ENCODE results near the gene ZNF727.
A peak's percentile ranks its signal among the peaks of the same experiment; 100 is the strongest.
"Not testable (repeated sequence)": the region's sequence is repeated elsewhere in the genome, so short reads cannot be mapped to it uniquely, and the experiment has no call there.

The ZNF727 gene

GRCh38 chr7:64087501-64087900, 42.3 kb downstream of the ZNF727 start:
- Histone ChIP-seq H4K91ac (ENCODE audit: low read depth, low read length, poor library complexity) (no peak overlapping the region), H4K8ac (ENCODE audit: low read depth, low read length) (no peak overlapping the region), H2BK120ac (ENCODE audit: low read depth, low read length) (no peak overlapping the region), H3K18ac (ENCODE audit: low read length) (no peak overlapping the region), H2BK5ac (ENCODE audit: low read length) (no peak overlapping the region), H3K4me1 (ENCODE audit: control insufficient read depth in 2 of 2, insufficient read depth in 1 of 2, low read depth in 1 of 2, low read length in 2 of 2) (no peaks in the 10 kb centered on the region), H3K14ac (ENCODE audit: low read length) (no peak overlapping the region), H3K9ac (ENCODE audit: low read depth, low read length, poor library complexity) (no peak overlapping the region), H3K4me2 (ENCODE audit: insufficient read depth, low read length, poor library complexity, severe bottlenecking) (no peak overlapping the region), H3K23ac (ENCODE audit: low read depth, low read length, poor library complexity) (no peak overlapping the region), H3K9me3 (replicated peaks in 1 of 2; ENCODE audit: control insufficient read depth in 2 of 2, insufficient read depth in 1 of 2, low read depth in 1 of 2, low read length in 2 of 2) (peaks cover 3 to 16% of the 10 kb centered on the region in 2 donors), H3K36me3 (replicated peaks in 1 of 2; ENCODE audit: control insufficient read depth in 2 of 2, insufficient read depth in 2 of 2, low read length in 2 of 2) (no peaks in the 10 kb centered on the region), H2AK5ac (ENCODE audit: low read depth, low read length) (no peak overlapping the region), H3K4me3 (ENCODE audit: low read length in 2 of 2) (peak overlapping the region in 1 of 2 donors; percentile 58), H3K27me3 (ENCODE audit: control insufficient read depth in 3 of 3, insufficient read depth in 3 of 3, low read depth in 1 of 3, low read length in 3 of 3) (no peaks in the 10 kb centered on the region), H3K27ac (replicated peaks; ENCODE audit: low read length) (no peak overlapping the region), H2BK12ac (ENCODE audit: low read length) (no peak overlapping the region), H2BK15ac (ENCODE audit: low read length) (no peak overlapping the region), H3K79me1 (ENCODE audit: low read depth, low read length) (no peaks in the 10 kb centered on the region), H3K4ac (ENCODE audit: low read length) (no peak overlapping the region), H2AFZ (ENCODE audit: low read length) (no peak overlapping the region)
- DNase-seq (ENCODE audit: low spot score), result no peak
- no CpG with 5 or more reads among the region's 3 CpGs for WGBS, 2 donors (ENCODE audit: extremely low coverage in 2 of 2, insufficient read length in 2 of 2, insufficient replicate concordance in 1 of 2)

- not testable (repeated sequence) for H3K27ac ChIP-seq (replicated peaks; ENCODE audit: low read length); H2AK5ac ChIP-seq (ENCODE audit: low read depth, low read length); H3K4me3 ChIP-seq (ENCODE audit: low read length in 2 of 2); H2BK12ac ChIP-seq (ENCODE audit: low read length); H3K27me3 ChIP-seq (ENCODE audit: control insufficient read depth in 3 of 3, insufficient read depth in 3 of 3, low read depth in 1 of 3, low read length in 3 of 3); H3K14ac ChIP-seq (ENCODE audit: low read length); H4K8ac ChIP-seq (ENCODE audit: low read depth, low read length); DNase-seq (ENCODE audit: low spot score); H3K4me1 ChIP-seq (ENCODE audit: control insufficient read depth in 2 of 2, insufficient read depth in 1 of 2, low read depth in 1 of 2, low read length in 2 of 2); H3K79me1 ChIP-seq (ENCODE audit: low read depth, low read length); H3K36me3 ChIP-seq (replicated peaks in 1 of 2; ENCODE audit: control insufficient read depth in 2 of 2, insufficient read depth in 2 of 2, low read length in 2 of 2); H3K23ac ChIP-seq (ENCODE audit: low read depth, low read length, poor library complexity); H2AFZ ChIP-seq (ENCODE audit: low read length); H4K91ac ChIP-seq (ENCODE audit: low read depth, low read length, poor library complexity); H2BK120ac ChIP-seq (ENCODE audit: low read depth, low read length); H3K18ac ChIP-seq (ENCODE audit: low read length); H3K9ac ChIP-seq (ENCODE audit: low read depth, low read length, poor library complexity); H2BK5ac ChIP-seq (ENCODE audit: low read length); H3K4me2 ChIP-seq (ENCODE audit: insufficient read depth, low read length, poor library complexity, severe bottlenecking); H2BK15ac ChIP-seq (ENCODE audit: low read length); H3K4ac ChIP-seq (ENCODE audit: low read length)
- no CpG with 5 or more reads among the region's 5 CpGs for WGBS, 2 donors (ENCODE audit: extremely low coverage in 2 of 2, insufficient read length in 2 of 2, insufficient replicate concordance in 1 of 2)
- peaks cover 3 to 18% of the 10 kb centered on the region in 2 donors for H3K9me3 ChIP-seq (replicated peaks in 1 of 2; ENCODE audit: control insufficient read depth in 2 of 2, insufficient read depth in 1 of 2, low read depth in 1 of 2, low read length in 2 of 2)
These were observed 43.6 kb downstream of the ZNF727 start for GRCh38 chr7:64088863-64089262.
